ENCODE results near the gene CAPN12. TPM values are rescaled to one million over a fixed set of nuclear protein-coding genes. Genes with fewer than 3 reads are reported as not detected.
A peak's percentile ranks its signal among the peaks of the same experiment; 100 is the strongest.

The CAPN12 gene
- total and polyA plus RNA-seq, 4 donors: 2.0 to 17.8 (median 6.0) TPM

- peaks cover 0 to 15% (median 4%) of the 10 kb centered on the region in 4 donors for H3K36me3 ChIP-seq (ENCODE audit: control insufficient read depth in 4 of 4, insufficient read depth in 4 of 4, low read length in 4 of 4)
- no peak for ATAC-seq (ENCODE audit: insufficient read depth, low FRiP score)
- no peak overlapping the region for H3K9ac ChIP-seq (ENCODE audit: insufficient read depth in 1 of 2, low read length in 2 of 2)
Observed at GRCh38 chr19:38695317-38695683, 49.0 kb downstream of the CAPN12 start.

GRCh38 chr19:38693380-38694223 lies 50.7 kb downstream of the CAPN12 start:
- Histone ChIP-seq H3K9me3 (ENCODE audit: control insufficient read depth in 4 of 4, insufficient read depth in 3 of 4, low read length in 3 of 4) (no peaks in the 10 kb centered on the region), H3K27me3 (ENCODE audit: control insufficient read depth in 3 of 3, insufficient read depth in 3 of 3, low read length in 2 of 3) (no peaks in the 10 kb centered on the region), H3K36me3 (ENCODE audit: control insufficient read depth in 4 of 4, insufficient read depth in 4 of 4, low read length in 4 of 4) (peaks cover 0 to 15% (median 4%) of the 10 kb centered on the region in 4 donors), H3K9ac (ENCODE audit: insufficient read depth in 1 of 2, low read length in 2 of 2) (peak overlapping the region in 1 of 2 donors; percentile 52), H3K4me1 (ENCODE audit: control insufficient read depth in 5 of 5, insufficient read depth in 5 of 5, low read length in 5 of 5) (peaks cover 0 to 61% (median 18%) of the 10 kb centered on the region in 5 donors), H3K4me3 (no peak overlapping the region), H3K27ac (ENCODE audit: low read depth in 1 of 2, low read length in 1 of 2) (peak overlapping the region; percentile 81 to 92)
- no peak for TF ChIP-seq CTCF (IDR thresholded peaks at IDR 0.05; ENCODE audit: control extremely low read depth, extremely low read depth)
- DNase-seq: peak; percentile 50 to 72 (median 69)
- 19 to 41% methylated on average over 19 of the region's 19 CpGs for WGBS, 2 donors
- ATAC-seq (ENCODE audit: insufficient read depth, low FRiP score): peak; percentile 60

More at GRCh38 chr19:38695317-38695683, 49.0 kb downstream of the CAPN12 start:
- TF ChIP-seq CTCF (IDR thresholded peaks at IDR 0.05; ENCODE audit: control extremely low read depth, extremely low read depth): no peak
- WGBS, 2 donors: 27 to 54% methylated on average over 9 of the region's 9 CpGs
- H3K4me1 ChIP-seq (ENCODE audit: control insufficient read depth in 5 of 5, insufficient read depth in 5 of 5, low read length in 5 of 5): peaks cover 0 to 68% (median 21%) of the 10 kb centered on the region in 5 donors
- H3K27ac ChIP-seq (ENCODE audit: low read depth in 1 of 2, low read length in 1 of 2): peak overlapping the region; percentile 50 to 69
- H3K27me3 ChIP-seq (ENCODE audit: control insufficient read depth in 3 of 3, insufficient read depth in 3 of 3, low read length in 2 of 3): no peaks in the 10 kb centered on the region
- DNase-seq: no peak
- H3K9me3 ChIP-seq (ENCODE audit: control insufficient read depth in 4 of 4, insufficient read depth in 3 of 4, low read length in 3 of 4): no peaks in the 10 kb centered on the region
- H3K4me3 ChIP-seq: no peak overlapping the region

GRCh38 chr19:38692458-38693379 lies 51.6 kb downstream of the CAPN12 start:
- ATAC-seq (ENCODE audit: insufficient read depth, low FRiP score) (no peak), DNase-seq (no peak)
- H3K9ac ChIP-seq (ENCODE audit: insufficient read depth in 1 of 2, low read length in 2 of 2): peak overlapping the region; percentile 17 to 19
- H3K27ac ChIP-seq (ENCODE audit: low read depth in 1 of 2, low read length in 1 of 2): peak overlapping the region; percentile 81 to 92
- H3K9me3 ChIP-seq (ENCODE audit: control insufficient read depth in 4 of 4, insufficient read depth in 3 of 4, low read length in 3 of 4): no peaks in the 10 kb centered on the region
- peaks cover 0 to 52% (median 18%) of the 10 kb centered on the region in 5 donors for H3K4me1 ChIP-seq (ENCODE audit: control insufficient read depth in 5 of 5, insufficient read depth in 5 of 5, low read length in 5 of 5)
- H3K27me3 ChIP-seq (ENCODE audit: control insufficient read depth in 3 of 3, insufficient read depth in 3 of 3, low read length in 2 of 3): no peaks in the 10 kb centered on the region
- no peak for TF ChIP-seq CTCF (IDR thresholded peaks at IDR 0.05; ENCODE audit: control extremely low read depth, extremely low read depth)
- 57 to 65% methylated on average over 25 of the region's 25 CpGs for WGBS, 2 donors
- peaks cover 0 to 13% (median 4%) of the 10 kb centered on the region in 4 donors for H3K36me3 ChIP-seq (ENCODE audit: control insufficient read depth in 4 of 4, insufficient read depth in 4 of 4, low read length in 4 of 4)
- no peak overlapping the region for H3K4me3 ChIP-seq

Measured in lung (tissue), 12 donors.